Stomach (tissue), 9 donors: Measurements from ENCODE around the gene TNFRSF11A. TPM values are rescaled to one million over a fixed set of nuclear protein-coding genes. Genes with fewer than 3 reads are reported as not detected.

ENCODE experiments used
- DNase-seq, 2 donors: peaks; one replicate each; pipeline versions ENCODE4 v3.0.0 to v3.0.0-alpha.2; 2013 to 2019
- H3K27ac ChIP-seq, 5 donors: fragments of 200-600 bp in 4 of 5; sonication (generic) in 4 of 5; one replicate each; pipeline ENCODE4 v1.5.1; 2013 to 2019; ENCODE audit warnings: mild to moderate bottlenecking in 1 of 5, moderate library complexity in 1 of 5
- H3K27me3 ChIP-seq, 3 donors: fragments of 200-600 bp; sonication (generic); one replicate each; pipeline ENCODE4 v1.5.1; 2017 to 2019; ENCODE audit warnings: mixed run types in 1 of 3
- H3K36me3 ChIP-seq, 4 donors: fragments of 200-600 bp; sonication (generic); 1 replicate in 3 of 4; 2 replicates in 1 of 4; pipeline ENCODE4 v1.5.1; 2016 to 2019
- H3K4me1 ChIP-seq, 4 donors: fragments of 200-600 bp; sonication (generic); one replicate each; pipeline ENCODE4 v1.5.1; 2016 to 2019
- H3K4me3 ChIP-seq, 4 donors: fragments of 200-600 bp; sonication (generic) in 3 of 4; one replicate each; pipeline ENCODE4 v1.5.1; 2016 to 2019; ENCODE audit warnings: mild to moderate bottlenecking in 1 of 4
- H3K9me3 ChIP-seq, 4 donors: fragments of 200-600 bp; sonication (generic); one replicate each; pipeline ENCODE4 v1.5.1; 2016 to 2019
- CTCF ChIP-seq, 7 experiments: fragments of 450-650 bp in 4 of 7; fragments of 200-600 bp in 3 of 7; sonication (generic) in 3 of 7; IDR thresholded peaks; one replicate each; pipeline ENCODE4 v1.5.1; 2016 to 2019; ENCODE audit warnings: antibody characterized with exemption in 7 of 7, control low read depth in 2 of 7, mild to moderate bottlenecking in 1 of 7
- EP300 ChIP-seq: sonication (generic); formaldehyde crosslinking; IDR thresholded peaks from one replicate; pipeline ENCODE4 v1.6.1; 2017; ENCODE audit warnings: antibody characterized with exemption
- POLR2A ChIP-seq, 4 donors: fragments of 450-650 bp; IDR thresholded peaks; one replicate each; pipeline ENCODE4 v1.6.1; 2016; ENCODE audit warnings: antibody characterized with exemption in 4 of 4, control low read depth in 2 of 4, mild to moderate bottlenecking in 1 of 4, moderate library complexity in 1 of 4
- POLR2AphosphoS5 ChIP-seq, 3 donors: sonication (generic); formaldehyde crosslinking; IDR thresholded peaks; one replicate each; pipeline ENCODE4 v1.6.1; 2016; ENCODE audit warnings: antibody characterized with exemption in 3 of 3
- WGBS, 5 donors: extraction: QIAGEN DNeasy Blood & Tissue Kit in 3 of 5; methylation state at CpG; one replicate each; pipeline versions ENCODE4 v1.1.5 to v1.1.7; 2013 to 2018; 5-methylcytosine and 5-hydroxymethylcytosine counted together
- intact Hi-C: fragments of 100-400 bp; cut with DNase I; formaldehyde crosslinking; loops from one replicate; pipeline ENCODE4 v1.15.1; 2023; ENCODE audit warnings: low total_unique reads
- polyA plus RNA-seq, 3 donors: library from polyadenylated mRNA; stranded (reverse); fragments of 200-250 nt; gene quantifications; one replicate each; pipeline ENCODE4 v1.2.3, GENCODE V29; 2013
- total RNA-seq, 5 donors: library from RNA; depleted of rRNA; stranded (reverse); fragments of >200 nt; gene quantifications; one replicate each; pipeline versions ENCODE4 v1.1.0 to v1.2.3, GENCODE V29; 2014 to 2016
- donor health status: healthy with polysubstance abuse.
- donor health status: Bipolar disorder and iron deficiency.
- donor health status: healthy.

TNFRSF11A gene
- total and polyA plus RNA-seq, 8 donors, result 0.45 to 50.3 (median 4.7) TPM

- Histone ChIP-seq H3K27ac (no peak overlapping the region), H3K36me3 (peaks cover 0 to 9% (median 4%) of the 10 kb centered on the region in 4 donors), H3K4me3 (no peak overlapping the region), H3K9me3 (no peaks in the 10 kb centered on the region), H3K4me1 (no peaks in the 10 kb centered on the region), H3K27me3 (no peaks in the 10 kb centered on the region)
- 92 to 97% (median 95%) methylated on average over 4 of the region's 4 CpGs for WGBS, 5 donors
- DNase-seq, result no peak
- no peak for TF ChIP-seq POLR2AphosphoS5 (IDR thresholded peaks at IDR 0.05)
- TF ChIP-seq CTCF (IDR thresholded peaks at IDR 0.05), result no peak
- no peak for TF ChIP-seq POLR2A (IDR thresholded peaks at IDR 0.05)
- TF ChIP-seq EP300, result no peak
- intact Hi-C loops, result no loop called here
Measured at GRCh38 chr18:62372882-62373281, 47.8 kb downstream of the TNFRSF11A start.

GRCh38 chr18:62374410-62374965 is 49.4 kb downstream of the TNFRSF11A start:
- TF ChIP-seq POLR2AphosphoS5 (IDR thresholded peaks at IDR 0.05) (no peak), POLR2A (IDR thresholded peaks at IDR 0.05) (no peak), EP300 (no peak), CTCF (IDR thresholded peaks at IDR 0.05) (no peak)
- Histone ChIP-seq H3K4me3 (no peak overlapping the region), H3K27ac (no peak overlapping the region), H3K4me1 (no peaks in the 10 kb centered on the region), H3K36me3 (peaks cover 0 to 1% (median 0%) of the 10 kb centered on the region in 4 donors), H3K27me3 (no peaks in the 10 kb centered on the region), H3K9me3 (no peaks in the 10 kb centered on the region)
- DNase-seq, result no peak
- intact Hi-C loops, result no loop called here
- WGBS, 5 donors, result 71 to 100% (median 85%) methylated on average over 1 of the region's 1 CpG

- TF ChIP-seq POLR2AphosphoS5 (IDR thresholded peaks at IDR 0.05) (no peak), POLR2A (IDR thresholded peaks at IDR 0.05) (no peak), EP300 (no peak)
- 76 to 89% (median 81%) methylated on average over 7 of the region's 7 CpGs for whole genome bisulfite sequencing, 5 donors
- H3K4me3 ChIP-seq, result no peak overlapping the region
Measured at GRCh38 chr18:62377131-62377807, 52.2 kb downstream of the TNFRSF11A start.

GRCh38 chr18:62379051-62379450 is 53.9 kb downstream of the TNFRSF11A start:
- DNase-seq, result no peak
- Histone ChIP-seq H3K27ac (no peak overlapping the region), H3K36me3 (no peaks in the 10 kb centered on the region), H3K9me3 (no peaks in the 10 kb centered on the region), H3K4me3 (no peak overlapping the region), H3K4me1 (no peaks in the 10 kb centered on the region), H3K27me3 (no peaks in the 10 kb centered on the region)
- TF ChIP-seq EP300 (no peak), CTCF (IDR thresholded peaks at IDR 0.05) (no peak), POLR2A (IDR thresholded peaks at IDR 0.05) (no peak), POLR2AphosphoS5 (IDR thresholded peaks at IDR 0.05) (no peak)
- WGBS, 5 donors, result 87 to 91% (median 88%) methylated on average over 5 of the region's 5 CpGs
- intact Hi-C loops, result no loop called here

More at GRCh38 chr18:62377131-62377807, 52.2 kb downstream of the TNFRSF11A start:
- Histone ChIP-seq H3K9me3 (no peaks in the 10 kb centered on the region), H3K27me3 (no peaks in the 10 kb centered on the region), H3K36me3 (no peaks in the 10 kb centered on the region), H3K27ac (no peak overlapping the region), H3K4me1 (no peaks in the 10 kb centered on the region)
- DNase-seq, result no peak
- intact Hi-C loops, result no loop called here

- Histone ChIP-seq H3K27me3 (peaks cover 0 to 8% (median 0%) of the 10 kb centered on the region in 3 donors), H3K4me1 (no peaks in the 10 kb centered on the region), H3K27ac (no peak overlapping the region), H3K36me3 (no peaks in the 10 kb centered on the region), H3K4me3 (no peak overlapping the region), H3K9me3 (no peaks in the 10 kb centered on the region)
- intact Hi-C loops, result no loop called here
- TF ChIP-seq POLR2A (IDR thresholded peaks at IDR 0.05) (no peak), CTCF (IDR thresholded peaks at IDR 0.05) (no peak), POLR2AphosphoS5 (IDR thresholded peaks at IDR 0.05) (no peak), EP300 (no peak)
- DNase-seq, result no peak
- WGBS, 5 donors, result 90 to 95% (median 94%) methylated on average over 5 of the region's 5 CpGs
Measured at GRCh38 chr18:62381373-62381772, 56.3 kb downstream of the TNFRSF11A start.
